ENCODE measurements around the gene AP1B1.

Gene AP1B1

GRCh38 chr22:29387921-29388758, at the start of gene AP1B1:
AP1B1 (minus strand) TSS chr22:29388570; CDS start chr22:29367243, 21,327 bp downstream.
- TF ChIP-seq, protein P1, sequence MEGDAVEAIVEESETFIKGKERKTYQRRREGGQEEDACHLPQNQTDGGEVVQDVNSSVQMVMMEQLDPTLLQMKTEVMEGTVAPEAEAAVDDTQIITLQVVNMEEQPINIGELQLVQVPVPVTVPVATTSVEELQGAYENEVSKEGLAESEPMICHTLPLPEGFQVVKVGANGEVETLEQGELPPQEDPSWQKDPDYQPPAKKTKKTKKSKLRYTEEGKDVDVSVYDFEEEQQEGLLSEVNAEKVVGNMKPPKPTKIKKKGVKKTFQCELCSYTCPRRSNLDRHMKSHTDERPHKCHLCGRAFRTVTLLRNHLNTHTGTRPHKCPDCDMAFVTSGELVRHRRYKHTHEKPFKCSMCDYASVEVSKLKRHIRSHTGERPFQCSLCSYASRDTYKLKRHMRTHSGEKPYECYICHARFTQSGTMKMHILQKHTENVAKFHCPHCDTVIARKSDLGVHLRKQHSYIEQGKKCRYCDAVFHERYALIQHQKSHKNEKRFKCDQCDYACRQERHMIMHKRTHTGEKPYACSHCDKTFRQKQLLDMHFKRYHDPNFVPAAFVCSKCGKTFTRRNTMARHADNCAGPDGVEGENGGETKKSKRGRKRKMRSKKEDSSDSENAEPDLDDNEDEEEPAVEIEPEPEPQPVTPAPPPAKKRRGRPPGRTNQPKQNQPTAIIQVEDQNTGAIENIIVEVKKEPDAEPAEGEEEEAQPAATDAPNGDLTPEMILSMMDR (IDR thresholded peaks at IDR 0.05): no peak

- TF ChIP-seq, protein P1 (IDR thresholded peaks at IDR 0.05): no peak
Measured at GRCh38 chr22:29435236-29436136, 47.1 kb upstream of the AP1B1 start.

- TF ChIP-seq, protein P1 (IDR thresholded peaks at IDR 0.05): no peak
Measured at GRCh38 chr22:29434288-29434687, 45.9 kb upstream of the AP1B1 start.

DNA sequence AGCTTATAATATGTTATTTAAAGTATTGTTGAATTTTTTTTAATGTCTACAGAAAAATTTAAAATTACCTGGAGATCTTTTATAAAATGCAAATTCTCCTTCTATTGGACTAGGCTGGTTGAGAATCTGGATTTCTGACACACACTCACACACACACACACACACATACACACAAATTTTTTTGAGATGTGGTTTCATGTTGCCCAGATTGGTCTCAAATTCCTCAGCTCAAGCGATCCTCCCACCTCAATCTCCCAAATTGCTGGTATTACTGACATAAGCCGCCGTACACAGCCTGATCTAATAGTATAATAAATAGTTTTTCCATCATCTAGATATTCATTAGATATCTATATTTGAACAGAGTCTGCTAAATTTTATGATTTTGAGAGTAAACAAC, 45.5 kb upstream of the AP1B1 start:
- TF ChIP-seq, protein P1 (IDR thresholded peaks at IDR 0.05): no peak

GRCh38 chr22:29431986-29432385, 43.6 kb upstream of the AP1B1 start:
- TF ChIP-seq, protein P1 (IDR thresholded peaks at IDR 0.05): no peak

- TF ChIP-seq, protein P1 (IDR thresholded peaks at IDR 0.05): no peak
Measured at GRCh38 chr22:29427176-29427760, 38.9 kb upstream of the AP1B1 start.

GRCh38 chr22:29426476-29426875, 38.1 kb upstream of the AP1B1 start:
- TF ChIP-seq, protein P1 (IDR thresholded peaks at IDR 0.05): no peak

Data from LNCAP (cell line).